CD14-positive monocyte (primary cell): ENCODE measurements around the gene PACSIN3. TPM values are rescaled to one million over a fixed set of nuclear protein-coding genes. Genes with fewer than 3 reads are reported as not detected.
A peak's percentile ranks its signal among the peaks of the same experiment; 100 is the strongest.

Source experiments
- DNase-seq, 3 donors: peaks; one replicate each; pipeline ENCODE4 v3.0.0-alpha.2; 2011 to 2022
- H2AFZ ChIP-seq: 2 replicates; pipeline ENCODE4 v1.6.0; 2012; ENCODE audit warnings: mild to moderate bottlenecking, low read depth, low read length, inconsistent platforms; ENCODE audit not compliant: insufficient read depth, poor library complexity, severe bottlenecking
- H3K27ac ChIP-seq, 2 donors: 1 replicate in 1 of 2; 2 replicates in 1 of 2; pipeline ENCODE4 v1.5.1; 2012 to 2013; ENCODE audit warnings: low read length in 2 of 2, control low read depth in 1 of 2, inconsistent platforms in 1 of 2, low read depth in 1 of 2, mild to moderate bottlenecking in 1 of 2
- H3K27me3 ChIP-seq, 2 donors: one replicate each; pipeline versions ENCODE4 v1.6.0 to v1.6.1; 2011 to 2013; ENCODE audit warnings: low read length in 2 of 2; ENCODE audit not compliant: control insufficient read depth in 2 of 2, insufficient read depth in 2 of 2
- H3K36me3 ChIP-seq, 2 donors: replicated peaks in 1 of 2; 1 replicate in 1 of 2; 2 replicates in 1 of 2; pipeline versions ENCODE4 v1.5.1 to v1.6.1; 2012 to 2013; ENCODE audit warnings: low read length in 2 of 2, control low read depth in 1 of 2, inconsistent platforms in 1 of 2, mild to moderate bottlenecking in 1 of 2; ENCODE audit not compliant: insufficient read depth in 2 of 2, control insufficient read depth in 1 of 2
- H3K4me1 ChIP-seq, 2 donors: 1 replicate in 1 of 2; 2 replicates in 1 of 2; pipeline versions ENCODE4 v1.5.1 to v1.6.1; 2012 to 2013; ENCODE audit warnings: low read length in 2 of 2, control low read depth in 1 of 2, inconsistent platforms in 1 of 2, mild to moderate bottlenecking in 1 of 2, moderate library complexity in 1 of 2; ENCODE audit not compliant: insufficient read depth in 2 of 2, control insufficient read depth in 1 of 2
- H3K4me2 ChIP-seq: replicated peaks from 2 replicates; pipeline ENCODE3; 2012; ENCODE audit warnings: low read length, moderate library complexity, mild to moderate bottlenecking; ENCODE audit not compliant: poor library complexity, severe bottlenecking; ENCODE audit errors: extremely low read depth
- H3K4me3 ChIP-seq, 3 experiments: fragments of 200-600 bp in 1 of 3; sonication (generic) in 1 of 3; replicated peaks in 1 of 3; 1 replicate in 2 of 3; 2 replicates in 1 of 3; pipeline ENCODE4 v1.5.1; 2011 to 2013; ENCODE audit warnings: low read length in 3 of 3, mild to moderate bottlenecking in 3 of 3, control low read depth in 2 of 3, low read depth in 2 of 3, inconsistent platforms in 1 of 3, moderate library complexity in 1 of 3
- H3K79me2 ChIP-seq: 2 replicates; pipeline ENCODE4 v1.6.0; 2012; ENCODE audit warnings: mild to moderate bottlenecking, control low read depth, inconsistent platforms, low read length, moderate library complexity; ENCODE audit not compliant: insufficient read depth
- H3K9ac ChIP-seq: 2 replicates; pipeline ENCODE4 v1.6.0; 2017; ENCODE audit warnings: low read length, mild to moderate bottlenecking; ENCODE audit not compliant: insufficient read depth, poor library complexity, severe bottlenecking
- H3K9me3 ChIP-seq, 2 donors: replicated peaks in 1 of 2; 1 replicate in 1 of 2; 2 replicates in 1 of 2; pipeline versions ENCODE4 v1.5.1 to v1.6.1; 2012 to 2013; ENCODE audit warnings: low read length in 2 of 2, control low read depth in 1 of 2; ENCODE audit not compliant: control insufficient read depth in 1 of 2, insufficient read depth in 1 of 2
- H4K20me1 ChIP-seq: 2 replicates; pipeline ENCODE4 v1.6.0; 2012; ENCODE audit warnings: mild to moderate bottlenecking, low read length, control low read depth, moderate library complexity; ENCODE audit not compliant: insufficient read depth
- H3K27ac Mint-ChIP-seq, 7 donors: one replicate each; pipeline ENCODE4 v1.8.0; 2020; ENCODE audit warnings: mild to moderate bottlenecking in 7 of 7, mixed read lengths in 7 of 7, moderate library complexity in 6 of 7, inconsistent platforms in 2 of 7
- H3K27me3 Mint-ChIP-seq, 3 donors: one replicate each; pipeline ENCODE4 v1.8.0; 2021 to 2022; ENCODE audit warnings: low read depth in 3 of 3, mild to moderate bottlenecking in 3 of 3, mixed read lengths in 3 of 3, moderate library complexity in 3 of 3, inconsistent platforms in 1 of 3
- H3K36me3 Mint-ChIP-seq, 2 donors: one replicate each; pipeline ENCODE4 v1.8.0; 2020; ENCODE audit warnings: mixed read lengths in 2 of 2, inconsistent platforms in 1 of 2, mild to moderate bottlenecking in 1 of 2
- H3K4me1 Mint-ChIP-seq: one replicate; pipeline ENCODE4 v1.8.0; 2020; ENCODE audit warnings: mild to moderate bottlenecking, mixed read lengths
- H3K4me3 Mint-ChIP-seq, 2 donors: one replicate each; pipeline ENCODE4 v1.8.0; 2020; ENCODE audit warnings: mild to moderate bottlenecking in 2 of 2, mixed read lengths in 2 of 2, moderate library complexity in 1 of 2
- H3K9me3 Mint-ChIP-seq, 7 donors: one replicate each; pipeline ENCODE4 v1.8.0; 2020 to 2022; ENCODE audit warnings: mixed read lengths in 7 of 7, mild to moderate bottlenecking in 6 of 7, moderate library complexity in 6 of 7, inconsistent platforms in 2 of 7
- WGBS: methylation state at CpG from one replicate; pipeline ENCODE4 v1.1.5; 2013; ENCODE audit warnings: missing lambda C conversion rate; ENCODE audit not compliant: insufficient coverage; 5-methylcytosine and 5-hydroxymethylcytosine counted together
- intact Hi-C, 2 donors: fragments of 100-400 bp; cut with micrococcal nuclease; formaldehyde crosslinking; loops; one replicate each; pipeline versions ENCODE4 v1.15.0 to v1.15.1; 2023
- polyA plus RNA-seq, 3 donors: library from polyadenylated mRNA; depleted of rRNA in 1 of 3; unstranded in 2 of 3; stranded (reverse) in 1 of 3; fragments of 300-500 nt in 2 of 3; fragments of >200 nt in 1 of 3; fragmentation: Illumina TruSeq in 2 of 3; gene quantifications; 1 replicate in 2 of 3; 2 replicates in 1 of 3; pipeline ENCODE4 v1.2.3, GENCODE V29; 2012 to 2021
- TF ChIP-seq, protein P1 (sequence below): fragments of 200-600 bp; IDR thresholded peaks from one replicate; pipeline ENCODE4 v1.8.0; 2022; ENCODE audit warnings: antibody characterized with exemption, mild to moderate bottlenecking

The PACSIN3 gene
- polyA plus RNA-seq, 3 donors, result not detected

- peaks cover 22 to 44% of the 10 kb centered on the region in 2 donors for H3K36me3 Mint-ChIP-seq
- peaks cover 14 to 49% of the 10 kb centered on the region in 2 donors for H3K36me3 ChIP-seq
- 100% methylated on average over 1 of the region's 4 CpGs for WGBS
- no peaks in the 10 kb centered on the region for H4K20me1 ChIP-seq
- H3K4me3 ChIP-seq, result no peak overlapping the region
- TF ChIP-seq, protein P1, sequence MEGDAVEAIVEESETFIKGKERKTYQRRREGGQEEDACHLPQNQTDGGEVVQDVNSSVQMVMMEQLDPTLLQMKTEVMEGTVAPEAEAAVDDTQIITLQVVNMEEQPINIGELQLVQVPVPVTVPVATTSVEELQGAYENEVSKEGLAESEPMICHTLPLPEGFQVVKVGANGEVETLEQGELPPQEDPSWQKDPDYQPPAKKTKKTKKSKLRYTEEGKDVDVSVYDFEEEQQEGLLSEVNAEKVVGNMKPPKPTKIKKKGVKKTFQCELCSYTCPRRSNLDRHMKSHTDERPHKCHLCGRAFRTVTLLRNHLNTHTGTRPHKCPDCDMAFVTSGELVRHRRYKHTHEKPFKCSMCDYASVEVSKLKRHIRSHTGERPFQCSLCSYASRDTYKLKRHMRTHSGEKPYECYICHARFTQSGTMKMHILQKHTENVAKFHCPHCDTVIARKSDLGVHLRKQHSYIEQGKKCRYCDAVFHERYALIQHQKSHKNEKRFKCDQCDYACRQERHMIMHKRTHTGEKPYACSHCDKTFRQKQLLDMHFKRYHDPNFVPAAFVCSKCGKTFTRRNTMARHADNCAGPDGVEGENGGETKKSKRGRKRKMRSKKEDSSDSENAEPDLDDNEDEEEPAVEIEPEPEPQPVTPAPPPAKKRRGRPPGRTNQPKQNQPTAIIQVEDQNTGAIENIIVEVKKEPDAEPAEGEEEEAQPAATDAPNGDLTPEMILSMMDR, result no peak
- no peak overlapping the region for H2AFZ ChIP-seq
- H3K4me3 Mint-ChIP-seq, result no peak overlapping the region
- no peaks in the 10 kb centered on the region for H3K27me3 ChIP-seq
- H3K4me2 ChIP-seq, result no peak overlapping the region
- H3K79me2 ChIP-seq, result no peaks in the 10 kb centered on the region
- H3K27me3 Mint-ChIP-seq, result peaks cover 0 to 2% (median 0%) of the 10 kb centered on the region in 3 donors
- no peaks in the 10 kb centered on the region for H3K9me3 ChIP-seq
- DNase-seq, result no peak
- H3K4me1 Mint-ChIP-seq, result no peaks in the 10 kb centered on the region
- no peak overlapping the region for H3K27ac ChIP-seq
- H3K4me1 ChIP-seq, result no peaks in the 10 kb centered on the region
- H3K9me3 Mint-ChIP-seq, result no peaks in the 10 kb centered on the region
- peak overlapping the region in 1 of 7 donors; percentile 36 for H3K27ac Mint-ChIP-seq
- intact Hi-C loops, result no loop called here
- H3K9ac ChIP-seq, result no peak overlapping the region
Measured at GRCh38 chr11:47233051-47233450, 46.8 kb upstream of the PACSIN3 start.

- H3K9me3 ChIP-seq, result no peaks in the 10 kb centered on the region
- intact Hi-C loops, result no loop called here
- H3K36me3 Mint-ChIP-seq, result peaks cover 13 to 39% of the 10 kb centered on the region in 2 donors
- H3K27ac Mint-ChIP-seq, result peak overlapping the region in 1 of 7 donors; percentile 78
- no peak overlapping the region for H3K4me3 Mint-ChIP-seq
- H3K9ac ChIP-seq, result no peak overlapping the region
- no peak for DNase-seq
- H4K20me1 ChIP-seq, result no peaks in the 10 kb centered on the region
- peaks cover 20 to 21% of the 10 kb centered on the region in 2 donors for H3K4me1 ChIP-seq
- H2AFZ ChIP-seq, result no peak overlapping the region
- peaks cover 0 to 2% (median 0%) of the 10 kb centered on the region in 3 donors for H3K27me3 Mint-ChIP-seq
- no peaks in the 10 kb centered on the region for H3K79me2 ChIP-seq
- no peak overlapping the region for H3K27ac ChIP-seq
- H3K27me3 ChIP-seq, result no peaks in the 10 kb centered on the region
- WGBS, result 91% methylated on average over 8 of the region's 8 CpGs
- no peaks in the 10 kb centered on the region for H3K9me3 Mint-ChIP-seq
- H3K4me1 Mint-ChIP-seq, result peaks cover 23% of the 10 kb centered on the region
- no peak overlapping the region for H3K4me2 ChIP-seq
- TF ChIP-seq, protein P1, result no peak
- no peak overlapping the region for H3K4me3 ChIP-seq
- peaks cover 7 to 23% of the 10 kb centered on the region in 2 donors for H3K36me3 ChIP-seq
Measured at GRCh38 chr11:47229161-47229560, 42.9 kb upstream of the PACSIN3 start.
